Adrenal gland (tissue), 12 donors: ENCODE measurements around the gene TM4SF4. TPM values are rescaled to one million over a fixed set of nuclear protein-coding genes. Genes with fewer than 3 reads are reported as not detected.

Experiments used
- DNase-seq, 7 donors: peaks; one replicate each; pipeline ENCODE4 v3.0.0-alpha.2; 2019 to 2020
- H3K27ac ChIP-seq, 5 donors: fragments of 200-600 bp; sonication (generic) in 4 of 5; 1 replicate in 3 of 5; 2 replicates in 2 of 5; pipeline versions ENCODE4 v1.5.1 to v1.8.0; 2016 to 2020; ENCODE audit warnings: mild to moderate bottlenecking in 1 of 5
- H3K27me3 ChIP-seq: fragments of 200-600 bp; 2 replicates; pipeline ENCODE4 v1.8.0; 2021
- H3K36me3 ChIP-seq, 2 donors: fragments of 200-600 bp; replicated peaks in 1 of 2; 1 replicate in 1 of 2; 2 replicates in 1 of 2; pipeline versions ENCODE4 v1.5.1 to v1.8.0; 2018 to 2022
- H3K4me1 ChIP-seq, 2 donors: fragments of 200-600 bp; replicated peaks in 1 of 2; 1 replicate in 1 of 2; 2 replicates in 1 of 2; pipeline versions ENCODE4 v1.5.1 to v1.8.0; 2018 to 2021
- H3K4me3 ChIP-seq, 4 donors: fragments of 200-600 bp; sonication (generic) in 3 of 4; one replicate each; pipeline ENCODE4 v1.5.1; 2016 to 2018
- H3K9me3 ChIP-seq, 3 donors: fragments of 200-600 bp; sonication (generic) in 1 of 3; replicated peaks in 1 of 3; 1 replicate in 2 of 3; 2 replicates in 1 of 3; pipeline versions ENCODE4 v1.5.1 to v1.8.0; 2016 to 2021
- CTCF ChIP-seq, 6 experiments: fragments of 450-650 bp in 4 of 6; fragments of 200-600 bp in 2 of 6; sonication (generic) in 1 of 6; IDR thresholded peaks; 1 replicate in 5 of 6; 2 replicates in 1 of 6; pipeline versions ENCODE4 v1.5.1 to v1.8.0; 2016 to 2021; ENCODE audit warnings: antibody characterized with exemption in 6 of 6, mild to moderate bottlenecking in 2 of 6, moderate library complexity in 1 of 6
- POLR2A ChIP-seq, 2 donors: fragments of 450-650 bp; IDR thresholded peaks; one replicate each; pipeline ENCODE4 v1.6.1; 2017; ENCODE audit warnings: antibody characterized with exemption in 2 of 2, mild to moderate bottlenecking in 2 of 2, moderate library complexity in 1 of 2
- WGBS, 4 donors: extraction: QIAGEN DNeasy Blood & Tissue Kit in 2 of 4; methylation state at CpG; one replicate each; pipeline versions ENCODE4 v1.1.5 to v1.1.7; 2013 to 2017; 5-methylcytosine and 5-hydroxymethylcytosine counted together
- intact Hi-C, 2 donors: fragments of 100-400 bp; cut with DNase I; formaldehyde crosslinking; loops; one replicate each; pipeline versions ENCODE4 v1.14.1 to v1.15.0; 2022 to 2023
- polyA plus RNA-seq, 3 donors: library from polyadenylated mRNA; stranded (reverse); fragments of 200-250 nt in 2 of 3; fragments of 350-450 nt in 1 of 3; fragmentation: Illumina TruSeq in 1 of 3; extraction: RNeasy Lipid Tissue Mini Kit (QIAGEN cat#74804) in 1 of 3; gene quantifications; one replicate each; pipeline ENCODE4 v1.2.3, GENCODE V29; 2013 to 2014
- total RNA-seq, 9 donors: library from RNA; depleted of rRNA in 4 of 9; stranded (reverse); fragments of >200 nt in 4 of 9; fragments of 120-200 nt in 1 of 9; fragmentation: NEBNext Ultra II Directional in 1 of 9; extraction: Animal tissue kit (Norgen Biotek cat#: 25700) in 1 of 9; gene quantifications; one replicate each; pipeline versions ENCODE4 v1.1.0 to v1.2.4, GENCODE V29; 2013 to 2023
- donor health status: healthy with polysubstance abuse.
- donor health status: Bipolar disorder and iron deficiency.
- donor health status: DM: yes; HTN: yes; CAD: no.
- donor health status: DM: no; HTN: no; CAD: no.
- donor health status: DM: no; HTN: no; CAD: no.
- donor health status: DM: yes; HTN: yes; CAD: no.

The TM4SF4 gene
- total and polyA plus RNA-seq, 12 donors = 0.08 to 2.2 (median 0.96) TPM; not detected in 3

GRCh38 chr3:149437710-149438109 lies 36.8 kb upstream of the TM4SF4 start:
- Histone ChIP-seq H3K27ac (no peak overlapping the region), H3K36me3 (no peaks in the 10 kb centered on the region), H3K4me3 (no peak overlapping the region), H3K27me3 (no peaks in the 10 kb centered on the region), H3K9me3 (no peaks in the 10 kb centered on the region), H3K4me1 (peaks cover 0 to 4% of the 10 kb centered on the region in 2 donors)
- no peak for DNase-seq
- TF ChIP-seq POLR2A (IDR thresholded peaks at IDR 0.05) = no peak
- no peak for TF ChIP-seq CTCF (IDR thresholded peaks at IDR 0.05)
- intact Hi-C loops = no loop called here

- no peaks in the 10 kb centered on the region for H3K36me3 ChIP-seq
- TF ChIP-seq POLR2A (IDR thresholded peaks at IDR 0.05) = no peak
- no peak for TF ChIP-seq CTCF (IDR thresholded peaks at IDR 0.05)
- no peak for DNase-seq
- no peaks in the 10 kb centered on the region for H3K9me3 ChIP-seq
- no peaks in the 10 kb centered on the region for H3K27me3 ChIP-seq
- intact Hi-C loops = no loop called here
- H3K4me3 ChIP-seq = no peak overlapping the region
- H3K4me1 ChIP-seq = peaks cover 0 to 8% of the 10 kb centered on the region in 2 donors
- no peak overlapping the region for H3K27ac ChIP-seq
These were observed 35.5 kb upstream of the TM4SF4 start for GRCh38 chr3:149438981-149439380.

GRCh38 chr3:149441642-149442041 lies 32.9 kb upstream of the TM4SF4 start:
- Histone ChIP-seq H3K27ac (no peak overlapping the region), H3K27me3 (no peaks in the 10 kb centered on the region), H3K4me1 (peaks cover 0 to 8% of the 10 kb centered on the region in 2 donors), H3K4me3 (no peak overlapping the region), H3K9me3 (no peaks in the 10 kb centered on the region), H3K36me3 (no peaks in the 10 kb centered on the region)
- intact Hi-C loops = no loop called here
- TF ChIP-seq POLR2A (IDR thresholded peaks at IDR 0.05) (no peak), CTCF (IDR thresholded peaks at IDR 0.05) (no peak)
- no peak for DNase-seq
- 86 to 100% (median 96%) methylated on average over 1 of the region's 1 CpG for WGBS, 4 donors

GRCh38 chr3:149442043-149442442 lies 32.5 kb upstream of the TM4SF4 start:
- TF ChIP-seq POLR2A (IDR thresholded peaks at IDR 0.05) (no peak), CTCF (IDR thresholded peaks at IDR 0.05) (no peak)
- whole genome bisulfite sequencing, 4 donors = 56 to 76% (median 63%) methylated on average over 1 of the region's 1 CpG
- intact Hi-C loops = no loop called here
- Histone ChIP-seq H3K9me3 (no peaks in the 10 kb centered on the region), H3K36me3 (no peaks in the 10 kb centered on the region), H3K4me3 (no peak overlapping the region), H3K4me1 (peaks cover 0 to 8% of the 10 kb centered on the region in 2 donors), H3K27me3 (no peaks in the 10 kb centered on the region), H3K27ac (no peak overlapping the region)
- no peak for DNase-seq
